Mesenchymal stem cell (in vitro differentiated cells and primary cell): ENCODE data around the gene RAPGEF5.

Experiments
- DNase-seq: peaks from one replicate; pipeline ENCODE4 v3.0.0-alpha.2; 2013
- H2AFZ ChIP-seq: one replicate; pipeline ENCODE4 v1.6.1; 2013; ENCODE audit warnings: low read depth, mild to moderate bottlenecking, control low read depth, inconsistent platforms, low read length, moderate library complexity
- H2AK5ac ChIP-seq: 2 replicates; pipeline ENCODE4 v1.6.1; 2013; ENCODE audit warnings: low read length, moderate library complexity, mild to moderate bottlenecking, inconsistent platforms; ENCODE audit not compliant: severe bottlenecking
- H2BK120ac ChIP-seq: one replicate; pipeline ENCODE4 v1.6.1; 2013; ENCODE audit warnings: low read depth, mild to moderate bottlenecking, inconsistent platforms, low read length, moderate library complexity
- H2BK12ac ChIP-seq, 2 experiments: one replicate each; pipeline ENCODE4 v1.6.1; 2013; ENCODE audit warnings: inconsistent platforms in 2 of 2, low read length in 2 of 2, mild to moderate bottlenecking in 2 of 2, moderate library complexity in 2 of 2, control low read depth in 1 of 2
- H2BK15ac ChIP-seq: one replicate; pipeline ENCODE4 v1.6.1; 2013; ENCODE audit warnings: mild to moderate bottlenecking, low read depth, inconsistent platforms; ENCODE audit not compliant: poor library complexity, severe bottlenecking
- H2BK5ac ChIP-seq: 2 replicates; pipeline ENCODE4 v1.6.1; 2013; ENCODE audit warnings: low read depth, mild to moderate bottlenecking, low read length, control low read depth, inconsistent platforms; ENCODE audit not compliant: poor library complexity, severe bottlenecking
- H3K14ac ChIP-seq, 2 experiments: one replicate each; pipeline ENCODE4 v1.6.1; 2013; ENCODE audit warnings: inconsistent platforms in 2 of 2, low read length in 2 of 2, control low read depth in 1 of 2, mild to moderate bottlenecking in 1 of 2, moderate library complexity in 1 of 2
- H3K18ac ChIP-seq, 2 experiments: one replicate each; pipeline ENCODE4 v1.6.1; 2013; ENCODE audit warnings: inconsistent platforms in 2 of 2, low read length in 2 of 2, control low read depth in 1 of 2, low read depth in 1 of 2, mild to moderate bottlenecking in 1 of 2
- H3K23ac ChIP-seq, 2 experiments: one replicate each; pipeline ENCODE4 v1.6.1; 2013; ENCODE audit warnings: inconsistent platforms in 2 of 2, low read length in 2 of 2, mild to moderate bottlenecking in 2 of 2, moderate library complexity in 2 of 2, control low read depth in 1 of 2
- H3K27ac ChIP-seq: 2 replicates; pipeline ENCODE4 v1.5.1; 2013; ENCODE audit warnings: mild to moderate bottlenecking, moderate library complexity, low read length, control low read depth, inconsistent platforms; ENCODE audit not compliant: poor library complexity, severe bottlenecking
- H3K27me3 ChIP-seq, 2 experiments: 2 replicates each; pipeline versions ENCODE4 v1.6.1 to v1.7.0; 2013; ENCODE audit warnings: low read length in 2 of 2, mild to moderate bottlenecking in 2 of 2, moderate library complexity in 2 of 2, control low read depth in 1 of 2, inconsistent platforms in 1 of 2; ENCODE audit not compliant: control insufficient read depth in 1 of 2, insufficient read depth in 1 of 2
- H3K36me3 ChIP-seq, 2 experiments: 2 replicates each; pipeline versions ENCODE4 v1.6.1 to v1.7.0; 2013; ENCODE audit warnings: low read length in 2 of 2, control low read depth in 1 of 2, inconsistent platforms in 1 of 2, low read depth in 1 of 2, mild to moderate bottlenecking in 1 of 2; ENCODE audit not compliant: insufficient read depth in 2 of 2, control insufficient read depth in 1 of 2
- H3K4ac ChIP-seq, 2 experiments: one replicate each; pipeline ENCODE4 v1.6.1; 2013; ENCODE audit warnings: inconsistent platforms in 2 of 2, low read length in 2 of 2, mild to moderate bottlenecking in 2 of 2, moderate library complexity in 2 of 2, control low read depth in 1 of 2, low read depth in 1 of 2
- H3K4me1 ChIP-seq: 2 replicates; pipeline ENCODE4 v1.6.1; 2013; ENCODE audit warnings: low read depth, low read length, control low read depth; ENCODE audit not compliant: control insufficient read depth, insufficient read depth
- H3K4me2 ChIP-seq: 2 replicates; pipeline ENCODE4 v1.6.1; 2013; ENCODE audit warnings: low read length, mild to moderate bottlenecking, inconsistent platforms; ENCODE audit not compliant: poor library complexity, severe bottlenecking
- H3K4me3 ChIP-seq, 2 experiments: 2 replicates each; pipeline versions ENCODE4 v1.5.1 to v1.7.0; 2013; ENCODE audit warnings: low read length in 2 of 2, mild to moderate bottlenecking in 2 of 2, control low read depth in 1 of 2, low read depth in 1 of 2; ENCODE audit not compliant: insufficient read depth in 1 of 2
- H3K79me1 ChIP-seq: replicated peaks from 2 replicates; pipeline ENCODE4 v1.6.1; 2013; ENCODE audit warnings: mild to moderate bottlenecking, control low read depth, low read length, inconsistent platforms; ENCODE audit not compliant: poor library complexity, severe bottlenecking
- H3K9ac ChIP-seq: 2 replicates; pipeline ENCODE4 v1.7.0; 2013; ENCODE audit warnings: mild to moderate bottlenecking, low read length, moderate library complexity
- H3K9me3 ChIP-seq: 2 replicates; pipeline ENCODE4 v1.7.0; 2013; ENCODE audit warnings: mild to moderate bottlenecking, low read length; ENCODE audit not compliant: control insufficient read depth
- H4K8ac ChIP-seq: one replicate; pipeline ENCODE4 v1.6.1; 2013; ENCODE audit warnings: inconsistent platforms, mild to moderate bottlenecking, low read length, moderate library complexity
- H4K91ac ChIP-seq: one replicate; pipeline ENCODE4 v1.6.1; 2013; ENCODE audit warnings: mild to moderate bottlenecking, low read length, inconsistent platforms
- WGBS: methylation state at CpG from one replicate; pipeline ENCODE4 v1.1.7; 2013; ENCODE audit warnings: mixed read lengths; 5-methylcytosine and 5-hydroxymethylcytosine counted together

RAPGEF5 gene

DNA sequence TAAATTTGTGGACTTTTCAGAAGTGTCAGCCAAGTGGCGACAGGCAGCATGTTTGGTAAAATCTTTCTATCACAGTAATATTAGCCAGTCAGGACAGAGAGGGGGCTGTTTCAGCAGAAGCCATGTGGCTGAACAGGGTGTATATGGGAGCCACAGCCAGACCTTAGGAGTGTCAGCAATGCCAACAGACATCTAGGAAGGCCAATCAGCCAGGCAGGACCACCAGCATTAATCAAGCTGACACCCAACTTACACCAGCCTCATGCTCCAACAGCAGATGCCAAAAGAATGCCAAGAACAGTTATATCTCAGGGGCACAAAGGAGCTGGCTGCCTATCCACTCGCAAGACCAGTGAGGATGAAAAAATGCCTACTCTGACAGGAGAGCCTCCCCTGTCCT, 54.8 kb downstream of the RAPGEF5 start:
- no peak for DNase-seq

DNA sequence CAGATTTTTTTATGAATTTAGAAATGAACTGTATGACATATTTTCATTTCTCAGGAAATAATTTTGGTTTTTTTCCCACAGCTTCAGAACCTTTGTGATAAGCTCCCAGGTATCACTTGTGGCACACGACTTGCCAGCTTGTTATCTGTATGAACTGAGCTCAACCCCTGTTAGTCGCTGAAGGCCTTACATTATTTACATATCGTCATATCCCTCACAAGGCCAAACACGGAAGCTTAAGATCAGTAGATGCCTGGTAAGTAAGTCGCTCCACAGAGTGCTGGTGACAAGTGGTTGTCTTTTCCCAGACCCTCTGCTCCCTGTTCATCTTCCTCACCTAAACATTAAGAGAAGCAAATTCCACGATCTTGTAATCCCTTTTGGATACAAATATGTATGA, 55.2 kb downstream of the RAPGEF5 start:
- no peak overlapping the region for H3K9ac ChIP-seq
- H3K4me2 ChIP-seq: no peak overlapping the region
- no peak overlapping the region for H3K18ac ChIP-seq
- H3K4me1 ChIP-seq: no peaks in the 10 kb centered on the region
- no peak overlapping the region for H2AK5ac ChIP-seq
- WGBS: 81% methylated on average over 6 of the region's 6 CpGs
- H3K36me3 ChIP-seq: no peaks in the 10 kb centered on the region
- no peak overlapping the region for H3K4me3 ChIP-seq
- no peak overlapping the region for H3K23ac ChIP-seq
- H4K91ac ChIP-seq: no peak overlapping the region
- no peak for DNase-seq
- H4K8ac ChIP-seq: no peak overlapping the region
- H3K27ac ChIP-seq: no peak overlapping the region
- no peak overlapping the region for H2BK5ac ChIP-seq
- H3K79me1 ChIP-seq: no peaks in the 10 kb centered on the region
- H2BK12ac ChIP-seq: no peak overlapping the region
- H3K9me3 ChIP-seq: peaks cover 3% of the 10 kb centered on the region
- H3K4ac ChIP-seq: no peak overlapping the region
- H2AFZ ChIP-seq: no peak overlapping the region
- H2BK15ac ChIP-seq: no peak overlapping the region
- no peaks in the 10 kb centered on the region for H3K27me3 ChIP-seq
- H3K14ac ChIP-seq: no peak overlapping the region
- no peak overlapping the region for H2BK120ac ChIP-seq

More for the DNA sequence above, 54.8 kb downstream of the RAPGEF5 start:
- Histone ChIP-seq H3K9ac (no peak overlapping the region), H3K14ac (no peak overlapping the region), H3K23ac (no peak overlapping the region), H2BK5ac (no peak overlapping the region), H3K27ac (no peak overlapping the region), H3K4me3 (no peak overlapping the region), H2AFZ (no peak overlapping the region), H3K4me2 (no peak overlapping the region), H2AK5ac (no peak overlapping the region), H2BK15ac (no peak overlapping the region), H3K36me3 (no peaks in the 10 kb centered on the region), H2BK12ac (no peak overlapping the region), H2BK120ac (no peak overlapping the region), H3K4me1 (no peaks in the 10 kb centered on the region), H4K8ac (no peak overlapping the region), H3K79me1 (no peaks in the 10 kb centered on the region), H3K27me3 (no peaks in the 10 kb centered on the region), H3K4ac (no peak overlapping the region), H3K9me3 (peaks cover 4% of the 10 kb centered on the region), H4K91ac (no peak overlapping the region), H3K18ac (no peak overlapping the region)
- WGBS: 91% methylated on average over 2 of the region's 2 CpGs

DNA sequence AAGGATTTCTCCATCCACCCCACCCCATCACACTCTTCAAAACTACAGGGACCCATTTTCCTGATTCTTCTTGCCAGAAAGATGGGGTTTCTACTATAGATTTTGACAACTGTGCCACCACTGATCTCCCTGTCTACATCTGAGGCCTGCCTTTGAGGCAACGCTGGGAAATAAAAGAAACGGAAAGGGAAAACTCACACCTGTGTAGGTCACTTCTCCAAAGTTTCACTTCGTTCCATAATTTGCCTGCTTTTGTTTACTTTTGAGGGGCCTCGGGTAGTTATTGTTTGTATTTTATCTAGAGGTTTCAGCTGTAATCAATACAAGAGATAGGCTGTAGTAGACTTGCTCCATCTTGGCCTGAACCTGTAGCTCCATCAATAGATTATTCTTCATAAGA, 56.1 kb downstream of the RAPGEF5 start:
- Histone ChIP-seq H3K4me2 (no peak overlapping the region), H2AK5ac (no peak overlapping the region), H2AFZ (no peak overlapping the region), H3K9me3 (no peaks in the 10 kb centered on the region), H3K4ac (no peak overlapping the region), H2BK120ac (no peak overlapping the region), H2BK15ac (no peak overlapping the region), H3K4me1 (no peaks in the 10 kb centered on the region), H3K23ac (no peak overlapping the region), H4K91ac (no peak overlapping the region), H3K27ac (no peak overlapping the region), H4K8ac (no peak overlapping the region), H3K27me3 (no peaks in the 10 kb centered on the region), H3K79me1 (no peaks in the 10 kb centered on the region), H2BK5ac (no peak overlapping the region), H3K4me3 (no peak overlapping the region), H2BK12ac (no peak overlapping the region), H3K18ac (no peak overlapping the region), H3K14ac (no peak overlapping the region), H3K9ac (no peak overlapping the region), H3K36me3 (no peaks in the 10 kb centered on the region)
- 100% methylated on average over 2 of the region's 4 CpGs for WGBS
- no peak for DNase-seq

DNA sequence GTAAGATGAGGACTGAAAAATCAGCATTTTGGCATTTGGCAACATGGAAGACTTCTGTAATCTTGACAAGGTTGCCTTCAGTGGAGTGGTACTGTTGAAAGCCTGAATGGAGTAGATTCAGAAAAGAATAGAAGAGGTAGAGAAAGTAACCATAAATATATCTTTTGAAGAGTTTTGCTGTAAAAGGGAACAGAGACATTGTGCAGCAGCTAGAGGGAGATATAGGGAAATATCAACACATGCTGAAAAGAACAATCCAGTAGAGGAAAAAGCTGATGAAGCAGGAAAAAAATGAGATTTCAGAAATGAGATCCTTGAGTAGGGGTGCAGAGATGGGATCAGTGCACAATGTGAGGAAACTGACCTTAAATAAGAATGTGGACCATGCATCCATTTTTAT, 60.0 kb downstream of the RAPGEF5 start:
- no peak overlapping the region for H2AFZ ChIP-seq
- H2BK5ac ChIP-seq: no peak overlapping the region
- H3K9ac ChIP-seq: no peak overlapping the region
- no peaks in the 10 kb centered on the region for H3K36me3 ChIP-seq
- no peaks in the 10 kb centered on the region for H3K4me1 ChIP-seq
- H3K18ac ChIP-seq: no peak overlapping the region
- no peak overlapping the region for H2BK15ac ChIP-seq
- no peak overlapping the region for H4K8ac ChIP-seq
- no peak overlapping the region for H3K14ac ChIP-seq
- H3K4me2 ChIP-seq: no peak overlapping the region
- H2AK5ac ChIP-seq: no peak overlapping the region
- H2BK12ac ChIP-seq: no peak overlapping the region
- no peak overlapping the region for H3K4me3 ChIP-seq
- H3K27ac ChIP-seq: no peak overlapping the region
- peaks cover 10% of the 10 kb centered on the region in 2 experiments for H3K27me3 ChIP-seq
- H4K91ac ChIP-seq: no peak overlapping the region
- H3K79me1 ChIP-seq: no peaks in the 10 kb centered on the region
- DNase-seq: no peak
- H3K4ac ChIP-seq: no peak overlapping the region
- no peaks in the 10 kb centered on the region for H3K9me3 ChIP-seq
- H2BK120ac ChIP-seq: no peak overlapping the region
- no peak overlapping the region for H3K23ac ChIP-seq
